SU-DHL-6 (cell line): ENCODE results near the gene CABS1.

ENCODE experiments used
- H2AFZ ChIP-seq: fragments of 200-600 bp; sonication (generic); 2 replicates; pipeline ENCODE4 v1.6.1; 2014; ENCODE audit warnings: low read depth, mild to moderate bottlenecking, moderate library complexity, mixed read lengths, antibody characterized with exemption, low read length; ENCODE audit not compliant: severe bottlenecking
- H3F3A ChIP-seq: fragments of 200-600 bp; shearing (Covaris generic); 2 replicates; pipeline ENCODE4 v1.6.0; 2016; ENCODE audit warnings: antibody characterized with exemption, mild to moderate bottlenecking; ENCODE audit not compliant: insufficient read depth
- H3K27ac ChIP-seq: fragments of 200-600 bp; sonication (generic); 2 replicates; pipeline ENCODE4 v1.5.1; 2016; ENCODE audit warnings: low read depth, mild to moderate bottlenecking, low read length, moderate library complexity, mixed read lengths
- H3K27me3 ChIP-seq: fragments of 200-600 bp; sonication (generic), shearing (Covaris generic); 2 replicates; pipeline ENCODE4 v1.6.0; 2014; ENCODE audit warnings: mild to moderate bottlenecking, low read length
- H3K36me3 ChIP-seq: fragments of 200-600 bp; sonication (generic); 2 replicates; pipeline ENCODE4 v1.6.1; 2014; ENCODE audit warnings: mild to moderate bottlenecking, low read length, mixed read lengths
- H3K4me2 ChIP-seq: fragments of 300-600, 200-600 bp; shearing (Covaris generic), sonication (generic); 2 replicates; pipeline ENCODE4 v1.6.0; 2014; ENCODE audit warnings: low read length, low read depth, mild to moderate bottlenecking; ENCODE audit not compliant: poor library complexity, severe bottlenecking
- H3K4me3 ChIP-seq: fragments of 200-600 bp; sonication (generic); 2 replicates; pipeline ENCODE4 v1.5.1; 2014; ENCODE audit warnings: antibody characterized with exemption, low read length, mild to moderate bottlenecking, mixed read lengths; ENCODE audit not compliant: insufficient read depth, poor library complexity, severe bottlenecking
- H3K79me2 ChIP-seq: fragments of 200-600 bp; sonication (generic); 2 replicates; pipeline ENCODE4 v1.6.1; 2014; ENCODE audit warnings: mild to moderate bottlenecking, low read length, moderate library complexity; ENCODE audit not compliant: insufficient read depth
- H3K9ac ChIP-seq: fragments of 200-600 bp; sonication (generic); 2 replicates; pipeline ENCODE4 v1.7.0; 2014; ENCODE audit warnings: mild to moderate bottlenecking, low read length
- H3K9me2 ChIP-seq: fragments of 200-600 bp; sonication (generic); replicated peaks from 2 replicates; pipeline ENCODE4 v1.6.1; 2014; ENCODE audit warnings: low read length; ENCODE audit not compliant: insufficient read depth
- H3K9me3 ChIP-seq: fragments of 200-600 bp; sonication (generic); 2 replicates; pipeline ENCODE4 v1.6.1; 2014; ENCODE audit warnings: low read length, mixed read lengths; ENCODE audit not compliant: insufficient read depth
- H4K20me1 ChIP-seq: fragments of 200-600 bp; sonication (generic); 2 replicates; pipeline ENCODE4 v1.6.1; 2014; ENCODE audit warnings: low read depth, mild to moderate bottlenecking, antibody characterized with exemption, low read length, moderate library complexity, mixed read lengths
- CTCF ChIP-seq: fragments of 200-600 bp; sonication (generic); IDR thresholded peaks from one replicate; pipeline ENCODE4 v1.5.1; 2017; ENCODE audit warnings: antibody characterized with exemption, mild to moderate bottlenecking, low read length, moderate library complexity; ENCODE audit not compliant: insufficient read depth, poor library complexity, severe bottlenecking
- EZH2phosphoT487 ChIP-seq: fragments of 200-600 bp; sonication (generic), shearing (Covaris generic); conservative IDR thresholded peaks from 2 replicates; pipeline ENCODE4 v1.6.1; 2018; ENCODE audit warnings: mild to moderate bottlenecking, antibody characterized with exemption, low read length, moderate library complexity, mixed read lengths

Gene CABS1

GRCh38 chr4:70334681-70335080, at the start of gene CABS1:
Gene CABS1 (plus strand): TSS chr4:70334981. CDS start chr4:70335040, 59 bp downstream.
- H3K4me2 ChIP-seq = no peak within 1 kb of the TSS
- no peaks in the 10 kb centered on the region for H3K9me3 ChIP-seq
- H3K36me3 ChIP-seq = no peaks in the 10 kb centered on the region
- TF ChIP-seq CTCF = no peak
- TF ChIP-seq EZH2phosphoT487 = no peak
- no peak within 1 kb of the TSS for H3K9ac ChIP-seq
- H3K4me3 ChIP-seq = no peak within 1 kb of the TSS
- H3K27ac ChIP-seq = no peak within 1 kb of the TSS
- H3K9me2 ChIP-seq = no peaks in the 10 kb centered on the region
- H3K27me3 ChIP-seq = no peaks in the 10 kb centered on the region
- no peak within 1 kb of the TSS for H2AFZ ChIP-seq
- H3F3A ChIP-seq = no peaks in the 10 kb centered on the region
- no peaks in the 10 kb centered on the region for H4K20me1 ChIP-seq
- H3K79me2 ChIP-seq = no peaks in the 10 kb centered on the region

- no peak for TF ChIP-seq CTCF
- TF ChIP-seq EZH2phosphoT487 = no peak
- Histone ChIP-seq H3K9me2 (no peaks in the 10 kb centered on the region), H3K36me3 (no peaks in the 10 kb centered on the region), H3K9ac (no peak overlapping the region), H3K9me3 (no peaks in the 10 kb centered on the region), H3K27me3 (no peaks in the 10 kb centered on the region), H3K4me2 (no peak overlapping the region), H2AFZ (no peak overlapping the region), H3K27ac (no peak overlapping the region), H3K4me3 (no peak overlapping the region), H4K20me1 (no peaks in the 10 kb centered on the region), H3F3A (no peaks in the 10 kb centered on the region), H3K79me2 (no peaks in the 10 kb centered on the region)
Observed at GRCh38 chr4:70288651-70289050, 46.1 kb upstream of the CABS1 start.

- TF ChIP-seq CTCF = no peak
- no peak for TF ChIP-seq EZH2phosphoT487
- Histone ChIP-seq H3K27me3 (no peaks in the 10 kb centered on the region), H3K27ac (no peak overlapping the region), H3K9ac (no peak overlapping the region), H3K79me2 (no peaks in the 10 kb centered on the region), H3F3A (no peaks in the 10 kb centered on the region), H3K9me2 (no peaks in the 10 kb centered on the region), H3K36me3 (no peaks in the 10 kb centered on the region), H3K4me3 (no peak overlapping the region), H4K20me1 (no peaks in the 10 kb centered on the region), H3K9me3 (no peaks in the 10 kb centered on the region), H2AFZ (no peak overlapping the region), H3K4me2 (no peak overlapping the region)
Observed at GRCh38 chr4:70291341-70291740, 43.4 kb upstream of the CABS1 start.

GRCh38 chr4:70297576-70297975, 37.2 kb upstream of the CABS1 start:
- H3K9me3 ChIP-seq = no peaks in the 10 kb centered on the region
- no peak overlapping the region for H3K4me3 ChIP-seq
- no peak overlapping the region for H2AFZ ChIP-seq
- H3K79me2 ChIP-seq = no peaks in the 10 kb centered on the region
- H4K20me1 ChIP-seq = no peaks in the 10 kb centered on the region
- H3K9me2 ChIP-seq = no peaks in the 10 kb centered on the region
- H3K27ac ChIP-seq = no peak overlapping the region
- H3K36me3 ChIP-seq = no peaks in the 10 kb centered on the region
- no peaks in the 10 kb centered on the region for H3K27me3 ChIP-seq
- H3K4me2 ChIP-seq = peak overlapping the region; percentile 13
- H3F3A ChIP-seq = no peaks in the 10 kb centered on the region
- no peak for TF ChIP-seq CTCF
- TF ChIP-seq EZH2phosphoT487 = no peak
- H3K9ac ChIP-seq = no peak overlapping the region
